ENCODE data around the gene FAM168A. TPM values are rescaled to one million over a fixed set of nuclear protein-coding genes. Genes with fewer than 3 reads are reported as not detected.

Gene FAM168A
- total RNA-seq, 1 experiment from 2014 or later, result 25.9 TPM

DNA sequence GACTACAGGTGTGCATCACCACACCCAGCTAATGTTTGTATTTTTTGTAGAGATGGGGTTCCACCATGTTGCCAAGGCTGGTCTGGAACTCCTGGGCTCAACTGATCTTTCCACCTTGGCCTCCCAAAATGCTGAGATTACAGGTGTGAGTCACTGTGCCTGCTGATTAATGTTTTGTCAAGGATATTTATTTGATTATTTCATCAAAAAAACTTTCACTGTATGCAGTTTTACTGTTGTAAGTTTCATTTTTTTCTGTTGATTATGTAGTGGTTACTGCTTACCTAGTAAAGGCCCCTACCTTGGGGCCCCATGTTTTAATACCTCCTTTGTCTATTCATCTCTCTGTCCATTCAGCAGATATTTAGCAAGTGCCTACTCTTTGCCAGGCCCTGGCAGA is 16.7 kb upstream of the FAM168A start (continued):
- TF ChIP-seq, protein P1, sequence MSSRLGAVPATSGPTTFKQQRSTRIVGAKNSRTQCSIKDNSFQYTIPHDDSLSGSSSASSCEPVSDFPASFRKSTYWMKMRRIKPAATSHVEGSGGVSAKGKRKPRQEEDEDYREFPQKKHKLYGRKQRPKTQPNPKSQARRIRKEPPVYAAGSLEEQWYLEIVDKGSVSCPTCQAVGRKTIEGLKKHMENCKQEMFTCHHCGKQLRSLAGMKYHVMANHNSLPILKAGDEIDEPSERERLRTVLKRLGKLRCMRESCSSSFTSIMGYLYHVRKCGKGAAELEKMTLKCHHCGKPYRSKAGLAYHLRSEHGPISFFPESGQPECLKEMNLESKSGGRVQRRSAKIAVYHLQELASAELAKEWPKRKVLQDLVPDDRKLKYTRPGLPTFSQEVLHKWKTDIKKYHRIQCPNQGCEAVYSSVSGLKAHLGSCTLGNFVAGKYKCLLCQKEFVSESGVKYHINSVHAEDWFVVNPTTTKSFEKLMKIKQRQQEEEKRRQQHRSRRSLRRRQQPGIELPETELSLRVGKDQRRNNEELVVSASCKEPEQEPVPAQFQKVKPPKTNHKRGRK (CRISPR knock-in tag; IDR thresholded peaks at IDR 0.05; ENCODE audit: borderline replicate concordance), result no peak
- no peak for TF ChIP-seq ETV6 (CRISPR knock-in tag; IDR thresholded peaks at IDR 0.05)
- no peak for TF ChIP-seq EMX1 (CRISPR knock-in tag; IDR thresholded peaks at IDR 0.05)

DNA sequence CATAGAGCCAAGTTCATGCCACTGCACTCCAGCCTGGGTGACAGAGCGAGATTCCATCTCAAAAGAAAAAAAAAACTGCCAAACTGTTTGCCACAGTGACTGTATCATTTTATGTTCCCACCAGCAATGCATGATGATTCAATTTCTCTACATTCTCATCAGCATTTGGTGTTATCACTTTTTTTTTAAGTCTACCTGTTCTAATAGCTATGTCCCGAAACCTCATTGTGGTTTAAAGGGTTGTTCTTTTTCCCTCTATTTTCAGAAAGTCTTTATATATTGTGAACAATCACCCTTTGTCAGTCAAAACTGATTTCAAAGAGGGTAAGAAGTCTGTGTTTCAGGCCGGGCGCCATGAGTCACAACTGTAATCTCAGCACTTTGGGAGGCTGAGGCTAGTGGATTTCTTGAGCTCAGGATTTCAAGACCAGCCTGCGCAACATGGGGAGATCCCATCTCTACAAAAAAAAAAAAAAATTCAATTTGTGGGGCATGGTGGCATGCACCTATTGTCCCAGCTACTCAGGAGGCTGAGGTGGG is 14.8 kb upstream of the FAM168A start:
- Mint-ChIP-seq H3K27me3 (ENCODE audit: low read depth) (peaks cover 3% of the 10 kb centered on the region), H3K27ac (no peak overlapping the region), H3K36me3 (no peaks in the 10 kb centered on the region), H3K4me1 (0 out of 2 replicates have a peak, but pooled peaks cover 4% of the 10 kb centered on the region), H3K9me3 (0 out of 2 replicates have a peak, but pooled peaks cover 5% of the 10 kb centered on the region), H3K4me3 (no peak overlapping the region)
- ChIA-PET CTCF (interaction anchor here (1.5 to 6.0 kb wide), 2 partner anchors 12 to 318 kb away, joined by 3 to 33 read pairs; no protein-coding TSS in a partner anchor), POLR2A (interaction anchor here (0.7 kb wide), 1 partner anchor 48 kb away, joined by 3 read pairs; no protein-coding TSS in a partner anchor)
- TF ChIP-seq ZBTB21 (CRISPR knock-in tag; IDR thresholded peaks at IDR 0.05; ENCODE audit: borderline replicate concordance) (no peak), ESRRA (CRISPR knock-in tag; IDR thresholded peaks at IDR 0.05; ENCODE audit: borderline replicate concordance) (no peak), HMGA2 (CRISPR knock-in tag; IDR thresholded peaks at IDR 0.05) (no peak), E2F4 (CRISPR knock-in tag; IDR thresholded peaks at IDR 0.05; ENCODE audit: borderline replicate concordance, low read depth) (no peak), NFYB (CRISPR knock-in tag; conservative IDR thresholded peaks at IDR 0.05; ENCODE audit: low read depth) (no peak), RELA (CRISPR knock-in tag; IDR thresholded peaks at IDR 0.05; ENCODE audit: borderline replicate concordance) (no peak), USF2 (CRISPR knock-in tag; IDR thresholded peaks at IDR 0.05) (no peak), NR1H2 (CRISPR knock-in tag; IDR thresholded peaks at IDR 0.05) (no peak)
- TF ChIP-seq, protein P2, sequence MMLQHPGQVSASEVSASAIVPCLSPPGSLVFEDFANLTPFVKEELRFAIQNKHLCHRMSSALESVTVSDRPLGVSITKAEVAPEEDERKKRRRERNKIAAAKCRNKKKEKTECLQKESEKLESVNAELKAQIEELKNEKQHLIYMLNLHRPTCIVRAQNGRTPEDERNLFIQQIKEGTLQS (CRISPR knock-in tag; conservative IDR thresholded peaks at IDR 0.05), result no peak
- TF ChIP-seq, protein P3, sequence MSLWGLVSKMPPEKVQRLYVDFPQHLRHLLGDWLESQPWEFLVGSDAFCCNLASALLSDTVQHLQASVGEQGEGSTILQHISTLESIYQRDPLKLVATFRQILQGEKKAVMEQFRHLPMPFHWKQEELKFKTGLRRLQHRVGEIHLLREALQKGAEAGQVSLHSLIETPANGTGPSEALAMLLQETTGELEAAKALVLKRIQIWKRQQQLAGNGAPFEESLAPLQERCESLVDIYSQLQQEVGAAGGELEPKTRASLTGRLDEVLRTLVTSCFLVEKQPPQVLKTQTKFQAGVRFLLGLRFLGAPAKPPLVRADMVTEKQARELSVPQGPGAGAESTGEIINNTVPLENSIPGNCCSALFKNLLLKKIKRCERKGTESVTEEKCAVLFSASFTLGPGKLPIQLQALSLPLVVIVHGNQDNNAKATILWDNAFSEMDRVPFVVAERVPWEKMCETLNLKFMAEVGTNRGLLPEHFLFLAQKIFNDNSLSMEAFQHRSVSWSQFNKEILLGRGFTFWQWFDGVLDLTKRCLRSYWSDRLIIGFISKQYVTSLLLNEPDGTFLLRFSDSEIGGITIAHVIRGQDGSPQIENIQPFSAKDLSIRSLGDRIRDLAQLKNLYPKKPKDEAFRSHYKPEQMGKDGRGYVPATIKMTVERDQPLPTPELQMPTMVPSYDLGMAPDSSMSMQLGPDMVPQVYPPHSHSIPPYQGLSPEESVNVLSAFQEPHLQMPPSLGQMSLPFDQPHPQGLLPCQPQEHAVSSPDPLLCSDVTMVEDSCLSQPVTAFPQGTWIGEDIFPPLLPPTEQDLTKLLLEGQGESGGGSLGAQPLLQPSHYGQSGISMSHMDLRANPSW (CRISPR knock-in tag; conservative IDR thresholded peaks at IDR 0.05; ENCODE audit: low read depth), result no peak
- DNase-seq (ENCODE audit: low spot score) (no peak), ATAC-seq (no peak)

GRCh38 chr11:73598719-73599379 is 937 bp upstream of the FAM168A start:
- CTCF ChIA-PET, result interaction anchor here (0.6 to 1.6 kb wide), 6 partner anchors 27 to 247 kb away, joined by 3 to 13 read pairs (median 8); no protein-coding TSS in a partner anchor
- DNase-seq (ENCODE audit: low spot score) (no peak), ATAC-seq (no peak)
- no peak for TF ChIP-seq OVOL2 (CRISPR knock-in tag; IDR thresholded peaks at IDR 0.05; ENCODE audit: borderline replicate concordance)
- TF ChIP-seq, protein P4, sequence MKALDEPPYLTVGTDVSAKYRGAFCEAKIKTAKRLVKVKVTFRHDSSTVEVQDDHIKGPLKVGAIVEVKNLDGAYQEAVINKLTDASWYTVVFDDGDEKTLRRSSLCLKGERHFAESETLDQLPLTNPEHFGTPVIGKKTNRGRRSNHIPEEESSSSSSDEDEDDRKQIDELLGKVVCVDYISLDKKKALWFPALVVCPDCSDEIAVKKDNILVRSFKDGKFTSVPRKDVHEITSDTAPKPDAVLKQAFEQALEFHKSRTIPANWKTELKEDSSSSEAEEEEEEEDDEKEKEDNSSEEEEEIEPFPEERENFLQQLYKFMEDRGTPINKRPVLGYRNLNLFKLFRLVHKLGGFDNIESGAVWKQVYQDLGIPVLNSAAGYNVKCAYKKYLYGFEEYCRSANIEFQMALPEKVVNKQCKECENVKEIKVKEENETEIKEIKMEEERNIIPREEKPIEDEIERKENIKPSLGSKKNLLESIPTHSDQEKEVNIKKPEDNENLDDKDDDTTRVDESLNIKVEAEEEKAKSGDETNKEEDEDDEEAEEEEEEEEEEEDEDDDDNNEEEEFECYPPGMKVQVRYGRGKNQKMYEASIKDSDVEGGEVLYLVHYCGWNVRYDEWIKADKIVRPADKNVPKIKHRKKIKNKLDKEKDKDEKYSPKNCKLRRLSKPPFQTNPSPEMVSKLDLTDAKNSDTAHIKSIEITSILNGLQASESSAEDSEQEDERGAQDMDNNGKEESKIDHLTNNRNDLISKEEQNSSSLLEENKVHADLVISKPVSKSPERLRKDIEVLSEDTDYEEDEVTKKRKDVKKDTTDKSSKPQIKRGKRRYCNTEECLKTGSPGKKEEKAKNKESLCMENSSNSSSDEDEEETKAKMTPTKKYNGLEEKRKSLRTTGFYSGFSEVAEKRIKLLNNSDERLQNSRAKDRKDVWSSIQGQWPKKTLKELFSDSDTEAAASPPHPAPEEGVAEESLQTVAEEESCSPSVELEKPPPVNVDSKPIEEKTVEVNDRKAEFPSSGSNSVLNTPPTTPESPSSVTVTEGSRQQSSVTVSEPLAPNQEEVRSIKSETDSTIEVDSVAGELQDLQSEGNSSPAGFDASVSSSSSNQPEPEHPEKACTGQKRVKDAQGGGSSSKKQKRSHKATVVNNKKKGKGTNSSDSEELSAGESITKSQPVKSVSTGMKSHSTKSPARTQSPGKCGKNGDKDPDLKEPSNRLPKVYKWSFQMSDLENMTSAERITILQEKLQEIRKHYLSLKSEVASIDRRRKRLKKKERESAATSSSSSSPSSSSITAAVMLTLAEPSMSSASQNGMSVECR (CRISPR knock-in tag; IDR thresholded peaks at IDR 0.05; ENCODE audit: borderline replicate concordance), result no peak
- Mint-ChIP-seq H3K36me3 (no peaks in the 10 kb centered on the region), H3K9me3 (no peaks in the 10 kb centered on the region), H3K27me3 (ENCODE audit: low read depth) (no peaks in the 10 kb centered on the region), H3K27ac (peak overlapping the region; percentile 85), H3K4me3 (peak overlapping the region; percentile 80), H3K4me1 (peaks cover 40% of the 10 kb centered on the region)
- POLR2A ChIA-PET, result interaction anchor here (0.5 to 0.8 kb wide), 4 partner anchors 15 to 145 kb away, joined by 3 to 4 read pairs (median 3); no protein-coding TSS in a partner anchor
